Upper lobe of left lung (tissue), 4 donors: ENCODE results near the gene CXCL16.

ENCODE experiments used
- POLR2A ChIP-seq, 4 donors: fragments of 450-650 bp; IDR thresholded peaks; one replicate each; pipeline ENCODE4 v1.5.1; 2016 to 2017; ENCODE audit warnings: antibody characterized with exemption in 4 of 4, mild to moderate bottlenecking in 2 of 4
- TF ChIP-seq, protein P1 (sequence below), 6 experiments: fragments of 450-650 bp in 4 of 6; fragments of 200-600 bp in 2 of 6; sonication (generic) in 2 of 6; IDR thresholded peaks; one replicate each; pipeline ENCODE4 v1.5.1; 2016 to 2019; ENCODE audit warnings: antibody characterized with exemption in 6 of 6

- TF ChIP-seq, protein P1, sequence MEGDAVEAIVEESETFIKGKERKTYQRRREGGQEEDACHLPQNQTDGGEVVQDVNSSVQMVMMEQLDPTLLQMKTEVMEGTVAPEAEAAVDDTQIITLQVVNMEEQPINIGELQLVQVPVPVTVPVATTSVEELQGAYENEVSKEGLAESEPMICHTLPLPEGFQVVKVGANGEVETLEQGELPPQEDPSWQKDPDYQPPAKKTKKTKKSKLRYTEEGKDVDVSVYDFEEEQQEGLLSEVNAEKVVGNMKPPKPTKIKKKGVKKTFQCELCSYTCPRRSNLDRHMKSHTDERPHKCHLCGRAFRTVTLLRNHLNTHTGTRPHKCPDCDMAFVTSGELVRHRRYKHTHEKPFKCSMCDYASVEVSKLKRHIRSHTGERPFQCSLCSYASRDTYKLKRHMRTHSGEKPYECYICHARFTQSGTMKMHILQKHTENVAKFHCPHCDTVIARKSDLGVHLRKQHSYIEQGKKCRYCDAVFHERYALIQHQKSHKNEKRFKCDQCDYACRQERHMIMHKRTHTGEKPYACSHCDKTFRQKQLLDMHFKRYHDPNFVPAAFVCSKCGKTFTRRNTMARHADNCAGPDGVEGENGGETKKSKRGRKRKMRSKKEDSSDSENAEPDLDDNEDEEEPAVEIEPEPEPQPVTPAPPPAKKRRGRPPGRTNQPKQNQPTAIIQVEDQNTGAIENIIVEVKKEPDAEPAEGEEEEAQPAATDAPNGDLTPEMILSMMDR (IDR thresholded peaks at IDR 0.05), result no peak
- TF ChIP-seq POLR2A (IDR thresholded peaks at IDR 0.05), result no peak
These were observed 10.9 kb upstream of the CXCL16 start for GRCh38 chr17:4750606-4751005.
